Neural progenitor cell (in vitro differentiated cells): ENCODE data around the gene ARHGAP33. TPM values are rescaled to one million over a fixed set of nuclear protein-coding genes. Genes with fewer than 3 reads are reported as not detected.

ENCODE experiments used
- DNase-seq: peaks from one replicate; pipeline ENCODE4 v3.0.0-alpha.2; 2016; ENCODE audit warnings: low spot score
- H2AFZ ChIP-seq: fragments of 200-600 bp; sonication (generic); replicated peaks from 2 replicates; pipeline ENCODE4 v1.6.1; 2016; ENCODE audit warnings: antibody characterized with exemption
- H3F3A ChIP-seq: fragments of 200-600 bp; sonication (generic); 2 replicates; pipeline ENCODE4 v1.6.1; 2016; ENCODE audit warnings: antibody characterized with exemption, low read depth
- H3K27ac ChIP-seq: fragments of 200-600 bp; sonication (generic); 2 replicates; pipeline ENCODE4 v1.5.1; 2016; ENCODE audit warnings: mild to moderate bottlenecking
- H3K27me3 ChIP-seq: fragments of 200-600 bp; sonication (generic); 2 replicates; pipeline ENCODE4 v1.6.1; 2016; ENCODE audit warnings: mild to moderate bottlenecking, moderate library complexity
- H3K36me3 ChIP-seq: fragments of 200-600 bp; sonication (generic); 2 replicates; pipeline ENCODE4 v1.5.1; 2016
- H3K4me1 ChIP-seq: fragments of 200-600 bp; sonication (generic); 2 replicates; pipeline ENCODE4 v1.6.1; 2016; ENCODE audit warnings: mixed run types
- H3K4me2 ChIP-seq: fragments of 200-600 bp; sonication (generic); 2 replicates; pipeline ENCODE4 v1.6.1; 2016
- H3K4me3 ChIP-seq: fragments of 200-600 bp; sonication (generic); 2 replicates; pipeline ENCODE4 v1.5.1; 2016
- H3K79me2 ChIP-seq: fragments of 200-600 bp; sonication (generic); 2 replicates; pipeline ENCODE4 v1.6.1; 2016; ENCODE audit warnings: low read depth
- H3K9ac ChIP-seq: fragments of 200-600 bp; sonication (generic); 2 replicates; pipeline ENCODE4 v1.6.1; 2016
- H3K9me3 ChIP-seq: fragments of 200-600 bp; sonication (generic); 2 replicates; pipeline ENCODE4 v1.5.1; 2016; ENCODE audit warnings: low read depth
- H4K20me1 ChIP-seq: fragments of 200-600 bp; sonication (generic); 2 replicates; pipeline ENCODE4 v1.6.1; 2016; ENCODE audit warnings: low read depth
- H3K27ac Mint-ChIP-seq: 3 replicates; pipeline ENCODE4 v1.8.0; 2021; ENCODE audit warnings: mixed read lengths
- H3K27me3 Mint-ChIP-seq: 2 replicates; pipeline ENCODE4 v1.8.0; 2022; ENCODE audit warnings: low read depth, mild to moderate bottlenecking, inconsistent platforms, moderate library complexity, mixed read lengths; ENCODE audit not compliant: insufficient read depth
- H3K36me3 Mint-ChIP-seq: 3 replicates; pipeline ENCODE4 v1.8.0; 2021; ENCODE audit warnings: mixed read lengths
- H3K4me1 Mint-ChIP-seq: 3 replicates; pipeline ENCODE4 v1.8.0; 2021; ENCODE audit warnings: mixed read lengths
- H3K4me3 Mint-ChIP-seq: 3 replicates; pipeline ENCODE4 v1.8.0; 2021; ENCODE audit warnings: mild to moderate bottlenecking, moderate library complexity, mixed read lengths
- H3K9me3 Mint-ChIP-seq: 3 replicates; pipeline ENCODE4 v1.8.0; 2020; ENCODE audit warnings: mixed read lengths
- CTCF ChIP-seq: fragments of 200-600 bp; sonication (generic); IDR thresholded peaks from 2 replicates; pipeline ENCODE4 v1.5.1; 2017; ENCODE audit warnings: antibody characterized with exemption, mild to moderate bottlenecking
- EZH2 ChIP-seq: fragments of 200-600 bp; sonication (generic); IDR thresholded peaks from 2 replicates; pipeline ENCODE4 v1.6.1; 2017; ENCODE audit warnings: antibody characterized with exemption, mild to moderate bottlenecking, moderate library complexity
- EZH2phosphoT487 ChIP-seq: fragments of 200-600 bp; sonication (generic); IDR thresholded peaks from 2 replicates; pipeline ENCODE4 v1.6.1; 2017; ENCODE audit warnings: antibody characterized with exemption
- total RNA-seq: library from RNA; depleted of rRNA; stranded (reverse); fragments of >200 nt; gene quantifications from 2 replicates; pipeline ENCODE4 v1.2.3, GENCODE V29; 2015; ENCODE audit warnings: low replicate concordance

The ARHGAP33 gene
- total RNA-seq, 1 donor from 2014 or later = 6.5 TPM

- peak overlapping the region; percentile 84 for H3K4me2 ChIP-seq
- Mint-ChIP-seq H3K4me3 (peak overlapping the region; percentile 4), H3K9me3 (no peaks in the 10 kb centered on the region)
Measured at GRCh38 chr19:35783469-35784434, 8.4 kb downstream of the ARHGAP33 start.

GRCh38 chr19:35784503-35785338 is 9.4 kb downstream of the ARHGAP33 start:
- H3K27ac Mint-ChIP-seq = no peak overlapping the region
- H3K27ac ChIP-seq = no peak overlapping the region
- H3K9me3 ChIP-seq = no peaks in the 10 kb centered on the region
- no peak overlapping the region for H2AFZ ChIP-seq
- peaks cover 2% of the 10 kb centered on the region for H3K36me3 Mint-ChIP-seq
- H3K4me1 ChIP-seq = peaks cover 10% of the 10 kb centered on the region
- DNase-seq = peak; percentile 87
- no peaks in the 10 kb centered on the region for H3K9me3 Mint-ChIP-seq
- H3K36me3 ChIP-seq = no peaks in the 10 kb centered on the region
- H3K9ac ChIP-seq = no peak overlapping the region
- H3K4me3 ChIP-seq = peak overlapping the region; percentile 43
- H4K20me1 ChIP-seq = peaks cover 22% of the 10 kb centered on the region
- no peaks in the 10 kb centered on the region for H3K4me1 Mint-ChIP-seq
- peaks cover 30% of the 10 kb centered on the region for H3K27me3 ChIP-seq
- H3F3A ChIP-seq = peaks cover 17% of the 10 kb centered on the region
- TF ChIP-seq EZH2 (no peak), CTCF (peak; percentile 18)
- peaks cover 2% of the 10 kb centered on the region for H3K27me3 Mint-ChIP-seq
- H3K79me2 ChIP-seq = no peaks in the 10 kb centered on the region
- H3K4me2 ChIP-seq = peak overlapping the region; percentile 84
- H3K4me3 Mint-ChIP-seq = no peak overlapping the region

More at GRCh38 chr19:35783469-35784434, 8.4 kb downstream of the ARHGAP33 start:
- Mint-ChIP-seq H3K4me1 (no peaks in the 10 kb centered on the region), H3K36me3 (peaks cover 7% of the 10 kb centered on the region), H3K27ac (no peak overlapping the region), H3K27me3 (peaks cover 1% of the 10 kb centered on the region)
- peaks cover 10% of the 10 kb centered on the region for H3K4me1 ChIP-seq
- H3K9me3 ChIP-seq = no peaks in the 10 kb centered on the region
- H3K4me3 ChIP-seq = peak overlapping the region; percentile 43
- TF ChIP-seq CTCF (peak; percentile 27), EZH2phosphoT487 (no peak)
- no peaks in the 10 kb centered on the region for H3K36me3 ChIP-seq
- no peak for DNase-seq
- H3K27ac ChIP-seq = no peak overlapping the region
- H3F3A ChIP-seq = peaks cover 17% of the 10 kb centered on the region
- peaks cover 22% of the 10 kb centered on the region for H4K20me1 ChIP-seq
- peaks cover 30% of the 10 kb centered on the region for H3K27me3 ChIP-seq
- H3K9ac ChIP-seq = no peak overlapping the region
- H3K79me2 ChIP-seq = no peaks in the 10 kb centered on the region
- H2AFZ ChIP-seq = no peak overlapping the region

GRCh38 chr19:35785339-35785627 is 9.9 kb downstream of the ARHGAP33 start:
- H3K36me3 Mint-ChIP-seq = peaks cover 1% of the 10 kb centered on the region
- H3K9ac ChIP-seq = no peak overlapping the region
- H3K4me3 ChIP-seq = peak overlapping the region; percentile 43

More at GRCh38 chr19:35785339-35785627, 9.9 kb downstream of the ARHGAP33 start:
- Mint-ChIP-seq H3K27me3 (peaks cover 2% of the 10 kb centered on the region), H3K9me3 (no peaks in the 10 kb centered on the region), H3K27ac (no peak overlapping the region), H3K4me3 (no peak overlapping the region), H3K4me1 (no peaks in the 10 kb centered on the region)
- no peak for TF ChIP-seq EZH2
- no peak for TF ChIP-seq CTCF
- peak overlapping the region; percentile 84 for H3K4me2 ChIP-seq
- no peaks in the 10 kb centered on the region for H3K9me3 ChIP-seq
- no peak overlapping the region for H2AFZ ChIP-seq
- no peak overlapping the region for H3K27ac ChIP-seq
- H3K4me1 ChIP-seq = peaks cover 10% of the 10 kb centered on the region
- peaks cover 30% of the 10 kb centered on the region for H3K27me3 ChIP-seq
- H3K79me2 ChIP-seq = no peaks in the 10 kb centered on the region
- H3F3A ChIP-seq = peaks cover 17% of the 10 kb centered on the region
- peaks cover 22% of the 10 kb centered on the region for H4K20me1 ChIP-seq
- DNase-seq = no peak
- H3K36me3 ChIP-seq = no peaks in the 10 kb centered on the region
